ENCODE data around the gene NAALADL2.

Gene NAALADL2

GRCh38 chr3:175214216-175214615, 355.1 kb downstream of the NAALADL2 start:
- no peak for DNase-seq

GRCh38 chr3:175215833-175216232, 356.7 kb downstream of the NAALADL2 start:
- DNase-seq: no peak

- DNase-seq: no peak
These were observed 363.2 kb downstream of the NAALADL2 start for GRCh38 chr3:175222356-175222755.

- no peak for DNase-seq
These were observed 364.9 kb downstream of the NAALADL2 start for GRCh38 chr3:175224051-175224450.

GRCh38 chr3:175226444-175226843, 367.3 kb downstream of the NAALADL2 start:
- DNase-seq: no peak

- DNase-seq: no peak
These were observed 368.0 kb downstream of the NAALADL2 start for GRCh38 chr3:175227126-175227525.

- DNase-seq: no peak
These were observed 375.1 kb downstream of the NAALADL2 start for GRCh38 chr3:175233957-175234940.

GRCh38 chr3:175238801-175239200, 379.7 kb downstream of the NAALADL2 start:
- no peak for DNase-seq

- DNase-seq: no peak
These were observed 381.8 kb downstream of the NAALADL2 start for GRCh38 chr3:175240921-175241320.

GRCh38 chr3:175242243-175242642, 383.1 kb downstream of the NAALADL2 start:
- DNase-seq: no peak

GRCh38 chr3:175246234-175246633, 387.1 kb downstream of the NAALADL2 start:
- no peak for DNase-seq

GRCh38 chr3:175246766-175247165, 387.6 kb downstream of the NAALADL2 start:
- no peak for DNase-seq

GRCh38 chr3:175247629-175248028, 388.5 kb downstream of the NAALADL2 start:
- DNase-seq: no peak

- DNase-seq: no peak
These were observed 389.7 kb downstream of the NAALADL2 start for GRCh38 chr3:175248832-175249231.

- no peak for DNase-seq
These were observed 396.6 kb downstream of the NAALADL2 start for GRCh38 chr3:175255698-175256097.

- DNase-seq: no peak
These were observed 398.0 kb downstream of the NAALADL2 start for GRCh38 chr3:175257123-175257522.

GRCh38 chr3:175258763-175259162, 399.6 kb downstream of the NAALADL2 start:
- DNase-seq: no peak

- no peak for DNase-seq
These were observed 401.1 kb downstream of the NAALADL2 start for GRCh38 chr3:175260145-175260794.

- DNase-seq: no peak
These were observed 407.3 kb downstream of the NAALADL2 start for GRCh38 chr3:175266478-175266877.

GRCh38 chr3:175267121-175267531, 408.0 kb downstream of the NAALADL2 start:
- DNase-seq: no peak

- DNase-seq: no peak
These were observed 408.4 kb downstream of the NAALADL2 start for GRCh38 chr3:175267561-175267960.

GRCh38 chr3:175269394-175269793, 410.3 kb downstream of the NAALADL2 start:
- no peak for DNase-seq

GRCh38 chr3:175270198-175270837, 411.2 kb downstream of the NAALADL2 start:
- no peak for DNase-seq

- no peak for DNase-seq
These were observed 411.7 kb downstream of the NAALADL2 start for GRCh38 chr3:175270866-175271265.
